GM21786 (cell line): ENCODE measurements around the gene COL13A1.

Source experiments
- ATAC-seq: cut with Tn5 transposase; IDR thresholded peaks from one replicate; pipeline ENCODE4 v1.9.1; 2021; ENCODE audit not compliant: unreplicated experiment

COL13A1 gene

GRCh38 chr10:69801434-69802315, at the start of gene COL13A1:
TSS of gene COL13A1 (plus strand) at chr10:69801906. CDS start at chr10:69802424, 518 bp downstream.
- no peak for ATAC-seq

- no peak for ATAC-seq
Observed at GRCh38 chr10:69752479-69752878, 49.2 kb upstream of the COL13A1 start.

GRCh38 chr10:69756279-69756678, 45.4 kb upstream of the COL13A1 start:
- no peak for ATAC-seq

GRCh38 chr10:69757206-69757552, 44.5 kb upstream of the COL13A1 start:
- no peak for ATAC-seq

GRCh38 chr10:69757553-69758309, 44.0 kb upstream of the COL13A1 start:
- no peak for ATAC-seq

GRCh38 chr10:69758310-69758728, 43.4 kb upstream of the COL13A1 start:
- ATAC-seq = no peak

GRCh38 chr10:69759641-69760040, 42.1 kb upstream of the COL13A1 start:
- ATAC-seq = no peak

- no peak for ATAC-seq
Observed at GRCh38 chr10:69760072-69760471, 41.6 kb upstream of the COL13A1 start.

GRCh38 chr10:69761320-69761719, 40.4 kb upstream of the COL13A1 start:
- ATAC-seq = no peak

- no peak for ATAC-seq
Observed at GRCh38 chr10:69766161-69766910, 35.4 kb upstream of the COL13A1 start.

- ATAC-seq = no peak
Observed at GRCh38 chr10:69767793-69768192, 33.9 kb upstream of the COL13A1 start.

- no peak for ATAC-seq
Observed at GRCh38 chr10:69768386-69768785, 33.3 kb upstream of the COL13A1 start.

GRCh38 chr10:69769395-69769992, 32.2 kb upstream of the COL13A1 start:
- no peak for ATAC-seq

- ATAC-seq = no peak
Observed at GRCh38 chr10:69772933-69773704, 28.6 kb upstream of the COL13A1 start.

- no peak for ATAC-seq
Observed at GRCh38 chr10:69774596-69774995, 27.1 kb upstream of the COL13A1 start.

GRCh38 chr10:69780077-69780476, 21.6 kb upstream of the COL13A1 start:
- no peak for ATAC-seq

GRCh38 chr10:69781576-69781975, 20.1 kb upstream of the COL13A1 start:
- ATAC-seq = no peak

GRCh38 chr10:69783515-69783914, 18.2 kb upstream of the COL13A1 start:
- ATAC-seq = no peak

- no peak for ATAC-seq
Observed at GRCh38 chr10:69786791-69787190, 14.9 kb upstream of the COL13A1 start.

GRCh38 chr10:69787681-69788080, 14.0 kb upstream of the COL13A1 start:
- no peak for ATAC-seq
